HL-60 (cell line): ENCODE measurements around the gene GSTA4.

Experiments used
- CTCF ChIP-seq: IDR thresholded peaks from one replicate; pipeline ENCODE4 v1.5.1; 2011; ENCODE audit warnings: low read length, control low read depth, inconsistent platforms; ENCODE audit not compliant: insufficient read depth
- POLR2AphosphoS5 ChIP-seq: IDR thresholded peaks from 2 replicates; pipeline ENCODE4 v1.6.1; 2012; ENCODE audit warnings: low read depth

GRCh38 chr6:52931351-52931750 is 63.7 kb downstream of the GSTA4 start:
- TF ChIP-seq POLR2AphosphoS5 = no peak
- no peak for TF ChIP-seq CTCF
